Measurements from ENCODE around the gene CRK.
"Not testable (repeated sequence)": the region's sequence is repeated elsewhere in the genome, so short reads cannot be mapped to it uniquely, and the experiment has no call there.

CRK gene

DNA sequence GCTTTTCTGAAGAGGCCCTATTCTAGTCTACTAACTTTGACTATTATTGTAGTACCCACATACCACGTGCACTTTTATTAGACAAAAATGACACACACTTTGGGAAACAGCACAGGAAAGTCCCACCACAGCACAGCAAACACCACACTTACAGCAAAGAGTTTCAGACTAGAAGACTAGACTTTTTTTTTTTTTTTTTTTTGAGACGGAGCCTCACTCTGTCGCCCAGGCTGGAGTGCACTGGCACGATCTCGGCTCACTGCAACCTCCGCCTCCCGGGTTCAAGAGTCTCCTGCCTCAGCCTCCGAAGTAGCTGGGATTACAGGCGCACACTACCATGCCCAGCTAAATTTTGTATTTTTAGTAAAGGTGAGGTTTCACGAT lies 76.1 kb downstream of the CRK start:
- no peak for DNase-seq

DNA sequence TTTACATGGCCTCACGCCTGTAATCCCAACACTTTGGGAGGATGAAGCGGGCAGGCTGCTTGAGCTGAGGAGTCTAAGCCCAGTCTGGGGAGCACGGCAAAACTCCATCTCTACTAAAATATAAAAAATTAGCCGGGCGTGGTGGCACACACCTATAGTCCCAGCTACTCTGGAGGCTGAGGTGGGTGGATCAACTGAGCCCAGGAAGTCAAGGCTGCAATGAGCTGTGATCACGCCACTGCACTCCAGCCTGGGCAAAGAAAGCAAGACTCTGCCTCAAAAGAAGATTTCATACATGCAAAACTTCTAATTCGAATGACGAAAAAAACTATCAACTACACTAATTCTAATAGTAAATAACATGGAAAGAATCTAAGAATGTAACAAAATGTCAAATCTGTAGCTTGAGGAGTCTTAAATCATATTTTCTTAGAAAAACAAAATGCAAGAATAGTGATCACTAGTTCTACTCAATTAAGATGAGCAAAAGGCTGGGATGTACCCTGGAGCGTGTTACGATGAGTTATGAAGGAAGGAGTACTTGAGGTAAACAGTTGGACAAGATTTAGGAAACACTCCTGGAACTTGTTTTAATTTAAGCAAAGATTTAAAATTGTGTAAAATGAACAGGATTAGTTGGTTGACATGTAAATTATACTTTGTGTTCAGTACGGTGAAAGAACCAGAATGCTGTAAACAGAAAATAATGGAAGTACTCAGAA lies 76.7 kb downstream of the CRK start:
- no peak for DNase-seq

GRCh38 chr17:1378476-1378860 lies 77.6 kb downstream of the CRK start:
- DNase-seq: not testable (repeated sequence)

- DNase-seq: no peak
These were observed 78.7 kb downstream of the CRK start for GRCh38 chr17:1377334-1377733.

GRCh38 chr17:1376061-1376460 lies 80.0 kb downstream of the CRK start:
- no peak for DNase-seq

GRCh38 chr17:1375615-1376014 lies 80.4 kb downstream of the CRK start:
- no peak for DNase-seq

GRCh38 chr17:1374431-1375177 lies 81.4 kb downstream of the CRK start:
- no peak for DNase-seq

- no peak for DNase-seq
These were observed 82.3 kb downstream of the CRK start for GRCh38 chr17:1373707-1374237.

GRCh38 chr17:1372618-1373017 lies 83.4 kb downstream of the CRK start:
- DNase-seq: no peak

GRCh38 chr17:1371893-1372590 lies 84.0 kb downstream of the CRK start:
- DNase-seq: no peak
